ENCODE data around the gene PPP6R1.

The PPP6R1 gene

DNA sequence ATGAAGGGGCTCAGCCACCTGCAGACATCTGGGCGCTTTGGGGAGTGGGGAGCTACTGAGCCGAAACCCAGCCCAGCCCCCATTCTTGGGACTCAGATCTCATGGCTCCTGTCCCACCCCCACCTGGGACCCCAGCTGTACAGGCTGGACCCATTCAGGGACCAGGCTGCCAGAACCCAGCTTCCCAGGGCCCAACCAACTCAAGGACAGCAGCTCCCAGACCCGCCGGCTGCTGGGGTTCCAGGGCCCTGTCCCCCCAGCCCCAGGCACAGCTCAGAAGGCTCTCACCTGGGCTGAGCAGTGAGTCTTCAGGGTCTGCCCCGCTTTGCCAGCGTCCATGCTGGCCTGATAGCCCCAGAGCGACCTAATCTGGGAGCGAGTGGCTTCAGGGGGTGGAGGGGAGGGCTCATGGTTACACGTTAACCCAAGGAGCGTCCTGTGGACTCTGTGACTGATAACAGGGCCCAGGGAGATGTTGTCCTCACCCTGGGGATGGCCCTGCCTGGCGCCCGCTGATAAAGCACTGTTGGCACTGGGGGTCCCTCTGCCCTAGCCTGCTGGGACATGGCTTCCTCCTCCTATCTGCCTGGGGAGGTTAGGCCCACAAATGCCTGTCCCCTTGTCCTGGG lies 30.3 kb downstream of the PPP6R1 start, which contains the start of gene TMEM86B:
TMEM86B (minus strand) TSS at position 361 of the 629 bp plus-strand sequence; CDS start at position 339, 22 bp downstream.
- no peak for TF ChIP-seq TCF12 (IDR thresholded peaks at IDR 0.05; ENCODE audit: low read depth)
- TF ChIP-seq RAD21 (IDR thresholded peaks at IDR 0.05; ENCODE audit: low read depth): no peak
- TF ChIP-seq ZBTB7A (IDR thresholded peaks at IDR 0.05; ENCODE audit: low read depth): no peak
- no peak for TF ChIP-seq CREB1 (IDR thresholded peaks at IDR 0.05; ENCODE audit: low read depth)
- TF ChIP-seq, protein P1, sequence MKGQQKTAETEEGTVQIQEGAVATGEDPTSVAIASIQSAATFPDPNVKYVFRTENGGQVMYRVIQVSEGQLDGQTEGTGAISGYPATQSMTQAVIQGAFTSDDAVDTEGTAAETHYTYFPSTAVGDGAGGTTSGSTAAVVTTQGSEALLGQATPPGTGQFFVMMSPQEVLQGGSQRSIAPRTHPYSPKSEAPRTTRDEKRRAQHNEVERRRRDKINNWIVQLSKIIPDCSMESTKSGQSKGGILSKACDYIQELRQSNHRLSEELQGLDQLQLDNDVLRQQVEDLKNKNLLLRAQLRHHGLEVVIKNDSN (IDR thresholded peaks at IDR 0.05): no peak
- no peak for TF ChIP-seq FOXM1 (IDR thresholded peaks at IDR 0.05; ENCODE audit: borderline replicate concordance, low read depth)
- TF ChIP-seq, protein P2, sequence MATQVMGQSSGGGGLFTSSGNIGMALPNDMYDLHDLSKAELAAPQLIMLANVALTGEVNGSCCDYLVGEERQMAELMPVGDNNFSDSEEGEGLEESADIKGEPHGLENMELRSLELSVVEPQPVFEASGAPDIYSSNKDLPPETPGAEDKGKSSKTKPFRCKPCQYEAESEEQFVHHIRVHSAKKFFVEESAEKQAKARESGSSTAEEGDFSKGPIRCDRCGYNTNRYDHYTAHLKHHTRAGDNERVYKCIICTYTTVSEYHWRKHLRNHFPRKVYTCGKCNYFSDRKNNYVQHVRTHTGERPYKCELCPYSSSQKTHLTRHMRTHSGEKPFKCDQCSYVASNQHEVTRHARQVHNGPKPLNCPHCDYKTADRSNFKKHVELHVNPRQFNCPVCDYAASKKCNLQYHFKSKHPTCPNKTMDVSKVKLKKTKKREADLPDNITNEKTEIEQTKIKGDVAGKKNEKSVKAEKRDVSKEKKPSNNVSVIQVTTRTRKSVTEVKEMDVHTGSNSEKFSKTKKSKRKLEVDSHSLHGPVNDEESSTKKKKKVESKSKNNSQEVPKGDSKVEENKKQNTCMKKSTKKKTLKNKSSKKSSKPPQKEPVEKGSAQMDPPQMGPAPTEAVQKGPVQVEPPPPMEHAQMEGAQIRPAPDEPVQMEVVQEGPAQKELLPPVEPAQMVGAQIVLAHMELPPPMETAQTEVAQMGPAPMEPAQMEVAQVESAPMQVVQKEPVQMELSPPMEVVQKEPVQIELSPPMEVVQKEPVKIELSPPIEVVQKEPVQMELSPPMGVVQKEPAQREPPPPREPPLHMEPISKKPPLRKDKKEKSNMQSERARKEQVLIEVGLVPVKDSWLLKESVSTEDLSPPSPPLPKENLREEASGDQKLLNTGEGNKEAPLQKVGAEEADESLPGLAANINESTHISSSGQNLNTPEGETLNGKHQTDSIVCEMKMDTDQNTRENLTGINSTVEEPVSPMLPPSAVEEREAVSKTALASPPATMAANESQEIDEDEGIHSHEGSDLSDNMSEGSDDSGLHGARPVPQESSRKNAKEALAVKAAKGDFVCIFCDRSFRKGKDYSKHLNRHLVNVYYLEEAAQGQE (IDR thresholded peaks at IDR 0.05; ENCODE audit: low read depth): no peak
- TF ChIP-seq, protein P3, sequence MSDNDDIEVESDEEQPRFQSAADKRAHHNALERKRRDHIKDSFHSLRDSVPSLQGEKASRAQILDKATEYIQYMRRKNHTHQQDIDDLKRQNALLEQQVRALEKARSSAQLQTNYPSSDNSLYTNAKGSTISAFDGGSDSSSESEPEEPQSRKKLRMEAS (IDR thresholded peaks at IDR 0.05): no peak

DNA sequence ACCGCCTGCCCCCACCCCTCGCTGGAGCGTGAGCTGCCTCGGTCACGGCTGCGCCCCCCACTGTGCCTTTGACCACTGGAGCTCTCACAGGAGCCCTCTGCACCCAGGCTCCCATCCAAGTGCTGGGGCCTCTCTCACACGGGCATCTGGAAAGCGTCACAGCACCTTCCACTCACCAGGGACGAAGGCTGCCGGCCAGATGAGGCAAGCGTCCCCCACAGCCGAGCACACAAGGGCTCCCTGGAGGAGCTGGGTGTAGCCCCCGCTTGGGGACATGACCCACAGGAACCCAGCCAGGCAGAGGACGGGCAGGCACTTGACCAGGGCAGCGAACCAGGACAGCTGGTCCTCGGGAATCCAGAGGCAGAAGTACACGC lies 30.8 kb downstream of the PPP6R1 start:
- TF ChIP-seq CREB1 (IDR thresholded peaks at IDR 0.05; ENCODE audit: low read depth) (no peak), NFIC (IDR thresholded peaks at IDR 0.05) (no peak), ZBTB7A (IDR thresholded peaks at IDR 0.05; ENCODE audit: low read depth) (no peak), TAF1 (IDR thresholded peaks at IDR 0.05; ENCODE audit: low read depth) (no peak), EP300 (IDR thresholded peaks at IDR 0.05; ENCODE audit: borderline replicate concordance) (no peak), CEBPB (IDR thresholded peaks at IDR 0.05) (no peak)
- TF ChIP-seq, protein P2 (IDR thresholded peaks at IDR 0.05; ENCODE audit: low read depth): no peak
- TF ChIP-seq, protein P1 (IDR thresholded peaks at IDR 0.05): no peak
- TF ChIP-seq, protein P3 (IDR thresholded peaks at IDR 0.05): no peak

DNA sequence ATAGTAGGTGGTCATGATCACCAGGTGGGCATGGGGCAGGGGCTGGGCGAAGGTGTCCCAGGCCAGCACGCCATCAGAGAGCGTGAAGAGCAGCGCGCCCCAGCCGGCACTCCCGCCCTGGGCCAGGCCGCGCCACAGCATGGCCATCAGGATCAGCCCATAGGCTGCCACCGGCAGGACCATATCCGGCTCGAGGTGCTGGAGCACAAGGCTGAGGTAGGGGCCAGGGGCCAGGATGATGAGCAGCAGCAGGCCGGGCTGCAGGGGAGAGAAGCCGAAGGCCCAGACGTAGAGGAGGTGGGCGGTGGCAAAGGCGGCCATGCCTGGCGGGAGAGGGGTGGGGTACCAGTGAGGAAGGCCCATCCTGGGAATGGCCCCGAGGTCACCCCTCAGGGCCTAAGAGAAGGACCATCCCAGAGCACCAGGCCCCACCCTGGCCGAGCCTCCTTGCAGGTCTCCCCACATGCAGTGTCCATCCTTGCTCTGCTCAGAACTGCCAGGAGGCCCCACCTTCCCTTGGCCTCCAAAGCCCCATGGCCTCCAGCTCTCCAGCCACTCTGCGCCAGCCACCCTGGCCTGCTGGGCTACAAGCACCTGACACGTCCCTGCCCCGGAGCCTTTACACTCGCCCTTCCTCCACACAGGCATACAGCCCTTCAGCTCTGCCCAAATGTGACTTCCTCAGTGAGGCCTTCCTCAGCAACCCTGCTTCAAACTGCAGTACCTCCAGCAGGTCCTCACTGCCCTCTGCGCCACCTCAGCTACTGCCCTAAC lies 31.4 kb downstream of the PPP6R1 start:
- TF ChIP-seq TCF12 (IDR thresholded peaks at IDR 0.05; ENCODE audit: low read depth) (no peak), RAD21 (IDR thresholded peaks at IDR 0.05; ENCODE audit: low read depth) (no peak), CREB1 (IDR thresholded peaks at IDR 0.05; ENCODE audit: low read depth) (no peak)

DNA sequence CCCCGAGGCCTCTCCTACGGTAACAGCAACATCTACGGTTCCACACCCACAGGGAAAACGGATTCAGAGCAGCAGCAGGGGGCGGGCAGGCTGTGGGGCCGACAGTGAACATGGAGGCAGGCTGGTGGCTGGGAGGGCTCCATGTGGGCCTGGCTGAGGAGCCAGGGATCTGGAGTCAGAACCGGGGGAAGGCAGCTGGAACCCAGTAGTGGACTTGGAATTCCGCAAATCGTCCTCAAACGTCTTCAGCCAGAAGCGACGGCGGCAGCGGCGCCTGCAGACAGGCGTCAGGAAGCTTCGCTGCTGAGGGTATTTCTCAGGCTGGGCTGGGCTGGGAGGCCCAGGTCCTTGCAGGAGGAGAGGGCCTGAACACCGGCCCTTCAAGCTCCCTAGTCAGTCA lies 32.0 kb downstream of the PPP6R1 start:
- TF ChIP-seq TCF12 (IDR thresholded peaks at IDR 0.05; ENCODE audit: low read depth) (no peak), EGR1 (IDR thresholded peaks at IDR 0.05) (no peak), CREB1 (IDR thresholded peaks at IDR 0.05; ENCODE audit: low read depth) (no peak), NFIC (IDR thresholded peaks at IDR 0.05) (no peak), TAF1 (IDR thresholded peaks at IDR 0.05; ENCODE audit: low read depth) (no peak), CEBPB (IDR thresholded peaks at IDR 0.05) (no peak), TEAD4 (IDR thresholded peaks at IDR 0.05) (no peak), RAD21 (IDR thresholded peaks at IDR 0.05; ENCODE audit: low read depth) (no peak), EP300 (IDR thresholded peaks at IDR 0.05; ENCODE audit: borderline replicate concordance) (no peak), ZBTB7A (IDR thresholded peaks at IDR 0.05; ENCODE audit: low read depth) (no peak), FOXM1 (IDR thresholded peaks at IDR 0.05; ENCODE audit: borderline replicate concordance, low read depth) (no peak), YY1 (IDR thresholded peaks at IDR 0.05; ENCODE audit: low read depth) (no peak)
- TF ChIP-seq, protein P3 (IDR thresholded peaks at IDR 0.05): no peak
- TF ChIP-seq, protein P2 (IDR thresholded peaks at IDR 0.05; ENCODE audit: low read depth): no peak
- TF ChIP-seq, protein P1 (IDR thresholded peaks at IDR 0.05): no peak

All from Ishikawa (cell line).